OCI-LY1 (cell line): ENCODE data around the gene BBX.

Source experiments
- H2AFZ ChIP-seq: fragments of 200-600 bp; sonication (generic), shearing (Covaris generic); 2 replicates; pipeline ENCODE4 v1.6.0; 2014; ENCODE audit warnings: antibody characterized with exemption, mild to moderate bottlenecking, low read length
- H3F3A ChIP-seq: fragments of 200-600 bp; sonication (generic), shearing (Covaris generic); 2 replicates; pipeline ENCODE4 v1.6.0; 2014; ENCODE audit warnings: mild to moderate bottlenecking, antibody characterized with exemption, low read length, moderate library complexity; ENCODE audit not compliant: insufficient read depth
- H3K27ac ChIP-seq: fragments of 200-600 bp; sonication (generic); 2 replicates; pipeline ENCODE4 v1.5.1; 2014; ENCODE audit warnings: low read length, mixed run types, mild to moderate bottlenecking, low read depth; ENCODE audit not compliant: poor library complexity, severe bottlenecking
- H3K27me3 ChIP-seq: fragments of 200-600 bp; sonication (generic); 2 replicates; pipeline ENCODE4 v1.6.0; 2014; ENCODE audit warnings: antibody characterized with exemption, mild to moderate bottlenecking, low read length, moderate library complexity; ENCODE audit not compliant: insufficient read depth
- H3K36me3 ChIP-seq: fragments of 200-600 bp; sonication (generic); 2 replicates; pipeline ENCODE4 v1.6.1; 2014; ENCODE audit warnings: mild to moderate bottlenecking, antibody characterized with exemption, low read length, moderate library complexity, mixed read lengths; ENCODE audit not compliant: insufficient read depth
- H3K4me1 ChIP-seq: fragments of 200-600 bp; sonication (generic); 2 replicates; pipeline ENCODE4 v1.5.1; 2014; ENCODE audit warnings: mild to moderate bottlenecking, low read length, moderate library complexity; ENCODE audit not compliant: insufficient read depth, severe bottlenecking
- H3K4me2 ChIP-seq: fragments of 200-600 bp; sonication (generic), shearing (Covaris generic); 2 replicates; pipeline ENCODE4 v1.6.1; 2014; ENCODE audit warnings: low read length
- H3K4me3 ChIP-seq: fragments of 200-600 bp; sonication (generic); 2 replicates; pipeline ENCODE4 v1.5.1; 2014; ENCODE audit warnings: low read length, low read depth, mild to moderate bottlenecking, mixed read lengths; ENCODE audit not compliant: poor library complexity, severe bottlenecking
- H3K79me2 ChIP-seq: fragments of 200-600 bp; shearing (Covaris generic); 2 replicates; pipeline ENCODE4 v1.6.1; 2016; ENCODE audit warnings: mixed run types, low read length, mixed read lengths; ENCODE audit not compliant: insufficient read depth
- H3K9ac ChIP-seq: fragments of 200-600 bp; sonication (generic), shearing (Covaris generic); 2 replicates; pipeline ENCODE4 v1.6.1; 2014; ENCODE audit warnings: mild to moderate bottlenecking, low read length, mixed read lengths
- H3K9me2 ChIP-seq: fragments of 200-600 bp; sonication (generic), shearing (Covaris generic); 2 replicates; pipeline ENCODE4 v1.6.1; 2014; ENCODE audit warnings: low read depth, mild to moderate bottlenecking, low read length, mixed read lengths
- H3K9me3 ChIP-seq: fragments of 200-600 bp; shearing (Covaris generic); 2 replicates; pipeline ENCODE4 v1.6.1; 2014; ENCODE audit warnings: low read length, mixed read lengths
- H4K20me1 ChIP-seq: fragments of 200-600 bp; sonication (generic), shearing (Covaris generic); 2 replicates; pipeline ENCODE4 v1.6.0; 2016; ENCODE audit warnings: mild to moderate bottlenecking, low read length; ENCODE audit not compliant: insufficient read depth
- CTCF ChIP-seq: fragments of 200-600 bp; sonication (generic), shearing (Covaris generic); IDR thresholded peaks from 2 replicates; pipeline ENCODE4 v1.5.1; 2017; ENCODE audit warnings: mild to moderate bottlenecking, antibody characterized with exemption, low read length, moderate library complexity, mixed read lengths
- EZH2 ChIP-seq: fragments of 200-600 bp; sonication (generic), shearing (Covaris generic); IDR thresholded peaks from 2 replicates; pipeline ENCODE4 v1.8.0; 2017; ENCODE audit warnings: borderline replicate concordance, mixed run types, mild to moderate bottlenecking, antibody characterized with exemption, low read length, moderate library complexity, mixed read lengths

The BBX gene

GRCh38 chr3:107651782-107652181, 129.0 kb downstream of the BBX start:
- Histone ChIP-seq H3K4me2 (no peak overlapping the region), H3K36me3 (peaks cover 21% of the 10 kb centered on the region; the same call in 1 of the 2 replicates), H3K27me3 (no peaks in the 10 kb centered on the region), H3K4me1 (peaks cover 12% of the 10 kb centered on the region), H4K20me1 (no peaks in the 10 kb centered on the region), H3F3A (no peaks in the 10 kb centered on the region), H3K27ac (no peak overlapping the region), H3K79me2 (peaks cover 4% of the 10 kb centered on the region; the same call in 1 of the 2 replicates), H3K9me2 (no peaks in the 10 kb centered on the region), H3K4me3 (no peak overlapping the region), H2AFZ (no peak overlapping the region), H3K9ac (no peak overlapping the region), H3K9me3 (no peaks in the 10 kb centered on the region)
- TF ChIP-seq EZH2 (no peak), CTCF (no peak)

GRCh38 chr3:107654218-107654617, 131.5 kb downstream of the BBX start:
- Histone ChIP-seq H3K27me3 (no peaks in the 10 kb centered on the region), H3F3A (no peaks in the 10 kb centered on the region), H4K20me1 (no peaks in the 10 kb centered on the region), H3K4me2 (no peak overlapping the region), H2AFZ (no peak overlapping the region), H3K36me3 (peaks cover 3% of the 10 kb centered on the region; the same call in 1 of the 2 replicates), H3K27ac (no peak overlapping the region), H3K79me2 (peaks cover 4% of the 10 kb centered on the region; the same call in 1 of the 2 replicates), H3K9me3 (no peaks in the 10 kb centered on the region), H3K4me1 (peaks cover 12% of the 10 kb centered on the region), H3K9ac (no peak overlapping the region), H3K4me3 (no peak overlapping the region), H3K9me2 (no peaks in the 10 kb centered on the region)
- TF ChIP-seq CTCF (no peak), EZH2 (no peak)

- H3F3A ChIP-seq, result no peaks in the 10 kb centered on the region
- no peaks in the 10 kb centered on the region for H4K20me1 ChIP-seq
- H3K27me3 ChIP-seq, result no peaks in the 10 kb centered on the region
- H3K79me2 ChIP-seq, result peaks cover 4% of the 10 kb centered on the region; the same call in 1 of the 2 replicates
- TF ChIP-seq CTCF, result no peak
- no peaks in the 10 kb centered on the region for H3K9me2 ChIP-seq
- H3K4me1 ChIP-seq, result peaks cover 17% of the 10 kb centered on the region
- no peak overlapping the region for H3K4me3 ChIP-seq
- 0 out of 2 replicates have a peak, but pooled peaks cover 2% of the 10 kb centered on the region for H3K36me3 ChIP-seq
- no peak overlapping the region for H2AFZ ChIP-seq
- no peak overlapping the region for H3K27ac ChIP-seq
- no peak overlapping the region for H3K9ac ChIP-seq
- H3K4me2 ChIP-seq, result no peak overlapping the region
- H3K9me3 ChIP-seq, result no peaks in the 10 kb centered on the region
Measured at GRCh38 chr3:107657971-107658370, 135.2 kb downstream of the BBX start.
